ENCODE results near the gene TOE1.
A peak's percentile ranks its signal among the peaks of the same experiment; 100 is the strongest.

The TOE1 gene

GRCh38 chr1:45321444-45321843 lies 18.5 kb upstream of the TOE1 start:
- H3K18ac ChIP-seq (ENCODE audit: low read length): no peak overlapping the region
- H3K4me1 ChIP-seq (ENCODE audit: control insufficient read depth in 1 of 2, insufficient read depth in 2 of 2, low read length in 2 of 2): peaks cover under 1 to 4% of the 10 kb centered on the region in 2 experiments
- no peak overlapping the region for H3K27ac ChIP-seq (ENCODE audit: low read depth, low read length)
- no peaks in the 10 kb centered on the region for H3K79me2 ChIP-seq (ENCODE audit: control insufficient read depth, insufficient read depth, low read length, poor library complexity)
- H4K91ac ChIP-seq (ENCODE audit: low read depth, low read length): no peak overlapping the region
- no peaks in the 10 kb centered on the region for H3K9me3 ChIP-seq (ENCODE audit: insufficient read depth, low read depth, low read length)
- no peak overlapping the region for H3K4me2 ChIP-seq (ENCODE audit: low read length)
- H3K4me3 ChIP-seq (ENCODE audit: low read depth, low read length): no peak overlapping the region
- H4K12ac ChIP-seq (ENCODE audit: low read depth, low read length): no peak overlapping the region
- H4K8ac ChIP-seq (ENCODE audit: low read depth, low read length): no peak overlapping the region
- H2BK5ac ChIP-seq (ENCODE audit: low read depth, low read length, poor library complexity): no peak overlapping the region
- no peak for DNase-seq
- no peak overlapping the region for H3K14ac ChIP-seq (ENCODE audit: low read length)
- H3K79me1 ChIP-seq (ENCODE audit: low read length): peaks cover under 1% of the 10 kb centered on the region
- H3K27me3 ChIP-seq (ENCODE audit: insufficient read depth, low read length): no peaks in the 10 kb centered on the region
- no peak overlapping the region for H2BK12ac ChIP-seq (ENCODE audit: low read length)
- H2BK120ac ChIP-seq (ENCODE audit: insufficient read depth, low read length, poor library complexity): no peak overlapping the region
- no peak overlapping the region for H3K23ac ChIP-seq (ENCODE audit: low read length)
- no peaks in the 10 kb centered on the region for H3K36me3 ChIP-seq (ENCODE audit: control insufficient read depth in 1 of 2, insufficient read depth in 2 of 2, low read length in 2 of 2)
- no peak overlapping the region for H3K9ac ChIP-seq (ENCODE audit: low read length)
- H2AK5ac ChIP-seq (ENCODE audit: low read length): no peak overlapping the region
- H3K4ac ChIP-seq (ENCODE audit: low read depth, low read length): no peak overlapping the region
- H2AFZ ChIP-seq (ENCODE audit: insufficient read depth, low read length, poor library complexity): no peak overlapping the region
- WGBS (ENCODE audit: extremely low coverage, insufficient coverage, insufficient read length): no CpG with 5 or more reads among the region's 5 CpGs

GRCh38 chr1:45322486-45323040 lies 17.4 kb upstream of the TOE1 start:
- Histone ChIP-seq H3K23ac (ENCODE audit: low read length) (no peak overlapping the region), H3K27ac (ENCODE audit: low read depth, low read length) (no peak overlapping the region), H4K12ac (ENCODE audit: low read depth, low read length) (no peak overlapping the region), H3K18ac (ENCODE audit: low read length) (no peak overlapping the region), H3K14ac (ENCODE audit: low read length) (no peak overlapping the region), H2BK12ac (ENCODE audit: low read length) (no peak overlapping the region), H2BK5ac (ENCODE audit: low read depth, low read length, poor library complexity) (no peak overlapping the region), H2AFZ (ENCODE audit: insufficient read depth, low read length, poor library complexity) (no peak overlapping the region), H3K4me2 (ENCODE audit: low read length) (no peak overlapping the region), H3K9ac (ENCODE audit: low read length) (no peak overlapping the region), H2BK120ac (ENCODE audit: insufficient read depth, low read length, poor library complexity) (no peak overlapping the region), H4K91ac (ENCODE audit: low read depth, low read length) (no peak overlapping the region), H3K27me3 (ENCODE audit: insufficient read depth, low read length) (no peaks in the 10 kb centered on the region), H3K4me3 (ENCODE audit: low read depth, low read length) (no peak overlapping the region), H3K9me3 (ENCODE audit: insufficient read depth, low read depth, low read length) (peaks cover 4% of the 10 kb centered on the region), H2AK5ac (ENCODE audit: low read length) (no peak overlapping the region), H4K8ac (ENCODE audit: low read depth, low read length) (no peak overlapping the region), H3K4me1 (ENCODE audit: control insufficient read depth in 1 of 2, insufficient read depth in 2 of 2, low read length in 2 of 2) (peaks cover 10 to 12% of the 10 kb centered on the region in 2 experiments), H3K79me1 (ENCODE audit: low read length) (peaks cover 4% of the 10 kb centered on the region), H3K4ac (ENCODE audit: low read depth, low read length) (no peak overlapping the region), H3K36me3 (ENCODE audit: control insufficient read depth in 1 of 2, insufficient read depth in 2 of 2, low read length in 2 of 2) (no peaks in the 10 kb centered on the region), H3K79me2 (ENCODE audit: control insufficient read depth, insufficient read depth, low read length, poor library complexity) (no peaks in the 10 kb centered on the region)
- no peak for DNase-seq
- WGBS (ENCODE audit: extremely low coverage, insufficient coverage, insufficient read length): no CpG with 5 or more reads among the region's 10 CpGs

DNA sequence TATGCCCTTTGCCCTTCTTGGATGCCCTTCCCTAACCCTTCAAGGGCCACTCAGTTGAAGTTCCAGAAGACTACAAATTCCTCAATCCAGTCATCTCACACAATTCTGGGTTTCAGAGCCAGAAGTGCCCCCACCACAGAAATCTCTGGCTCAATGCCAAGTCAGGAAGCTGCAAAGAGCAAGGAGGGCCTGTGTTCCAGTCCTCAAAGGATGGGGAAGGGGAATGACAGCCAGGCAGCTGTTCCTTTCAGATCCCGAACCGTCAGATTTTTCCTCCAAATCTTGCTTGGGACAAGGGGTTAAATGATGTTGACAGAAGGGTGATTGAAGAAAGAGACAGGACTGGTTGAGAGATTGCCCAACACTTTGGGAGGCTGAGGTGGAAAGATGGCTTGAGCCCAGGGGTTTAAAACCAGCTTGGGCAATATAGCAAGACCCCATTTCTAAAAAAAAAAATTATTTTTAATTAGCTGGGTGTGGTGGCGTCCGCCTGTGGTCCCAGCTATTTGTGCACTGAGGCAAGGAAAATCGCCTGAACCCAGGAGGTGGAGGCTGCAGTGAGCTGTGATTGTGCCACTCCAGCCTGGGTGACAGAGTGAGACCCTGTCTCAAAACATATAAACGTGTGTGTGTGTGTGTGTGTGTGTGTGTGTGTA lies 14.0 kb upstream of the TOE1 start:
- Histone ChIP-seq H3K27ac (ENCODE audit: low read depth, low read length) (no peak overlapping the region), H2AK5ac (ENCODE audit: low read length) (no peak overlapping the region), H4K12ac (ENCODE audit: low read depth, low read length) (no peak overlapping the region), H3K4ac (ENCODE audit: low read depth, low read length) (no peak overlapping the region), H3K4me1 (ENCODE audit: control insufficient read depth in 1 of 2, insufficient read depth in 2 of 2, low read length in 2 of 2) (peaks cover 24 to 31% of the 10 kb centered on the region in 2 experiments), H3K27me3 (ENCODE audit: insufficient read depth, low read length) (no peaks in the 10 kb centered on the region), H4K8ac (ENCODE audit: low read depth, low read length) (no peak overlapping the region), H3K18ac (ENCODE audit: low read length) (no peak overlapping the region), H3K36me3 (ENCODE audit: control insufficient read depth in 1 of 2, insufficient read depth in 2 of 2, low read length in 2 of 2) (peaks cover 0 to 2% of the 10 kb centered on the region in 2 experiments), H2BK120ac (ENCODE audit: insufficient read depth, low read length, poor library complexity) (no peak overlapping the region), H3K9ac (ENCODE audit: low read length) (no peak overlapping the region), H3K14ac (ENCODE audit: low read length) (no peak overlapping the region), H2AFZ (ENCODE audit: insufficient read depth, low read length, poor library complexity) (no peak overlapping the region), H3K4me3 (ENCODE audit: low read depth, low read length) (no peak overlapping the region), H2BK12ac (ENCODE audit: low read length) (no peak overlapping the region), H3K4me2 (ENCODE audit: low read length) (no peak overlapping the region), H2BK5ac (ENCODE audit: low read depth, low read length, poor library complexity) (no peak overlapping the region), H3K79me1 (ENCODE audit: low read length) (peaks cover 8% of the 10 kb centered on the region), H3K23ac (ENCODE audit: low read length) (no peak overlapping the region), H4K91ac (ENCODE audit: low read depth, low read length) (no peak overlapping the region), H3K79me2 (ENCODE audit: control insufficient read depth, insufficient read depth, low read length, poor library complexity) (no peaks in the 10 kb centered on the region), H3K9me3 (ENCODE audit: insufficient read depth, low read depth, low read length) (peaks cover 4% of the 10 kb centered on the region)
- WGBS (ENCODE audit: extremely low coverage, insufficient coverage, insufficient read length): no CpG with 5 or more reads among the region's 6 CpGs
- DNase-seq: no peak

GRCh38 chr1:45326627-45327623 lies 13.0 kb upstream of the TOE1 start, which contains the start of gene HPDL:
TSS of gene HPDL (plus strand) at chr1:45326895. CDS start at chr1:45327149, 254 bp downstream.
- H4K12ac ChIP-seq (ENCODE audit: low read depth, low read length): no peak within 1 kb of the TSS
- H3K36me3 ChIP-seq (ENCODE audit: control insufficient read depth in 1 of 2, insufficient read depth in 2 of 2, low read length in 2 of 2): peaks cover 7 to 10% of the 10 kb centered on the region in 2 experiments
- H3K4me1 ChIP-seq (ENCODE audit: control insufficient read depth in 1 of 2, insufficient read depth in 2 of 2, low read length in 2 of 2): peaks cover 24 to 32% of the 10 kb centered on the region in 2 experiments
- no peaks in the 10 kb centered on the region for H3K79me2 ChIP-seq (ENCODE audit: control insufficient read depth, insufficient read depth, low read length, poor library complexity)
- H2BK5ac ChIP-seq (ENCODE audit: low read depth, low read length, poor library complexity): no peak within 1 kb of the TSS
- no peaks in the 10 kb centered on the region for H3K27me3 ChIP-seq (ENCODE audit: insufficient read depth, low read length)
- H3K4ac ChIP-seq (ENCODE audit: low read depth, low read length): no peak within 1 kb of the TSS
- peak within 1 kb of the TSS; percentile 2 for H3K14ac ChIP-seq (ENCODE audit: low read length)
- no peak within 1 kb of the TSS for H4K8ac ChIP-seq (ENCODE audit: low read depth, low read length)
- WGBS (ENCODE audit: extremely low coverage, insufficient coverage, insufficient read length): no CpG with 5 or more reads among the region's 96 CpGs
- H2BK120ac ChIP-seq (ENCODE audit: insufficient read depth, low read length, poor library complexity): no peak within 1 kb of the TSS
- peak within 1 kb of the TSS; percentile 7 for H2AK5ac ChIP-seq (ENCODE audit: low read length)
- DNase-seq: peak in 1 of 2 donors; percentile 31
- H4K91ac ChIP-seq (ENCODE audit: low read depth, low read length): no peak within 1 kb of the TSS
- H3K27ac ChIP-seq (ENCODE audit: low read depth, low read length): no peak within 1 kb of the TSS
- H3K4me2 ChIP-seq (ENCODE audit: low read length): peak within 1 kb of the TSS; percentile 77
- H3K9ac ChIP-seq (ENCODE audit: low read length): no peak within 1 kb of the TSS
- peaks cover 4% of the 10 kb centered on the region for H3K9me3 ChIP-seq (ENCODE audit: insufficient read depth, low read depth, low read length)
- H3K79me1 ChIP-seq (ENCODE audit: low read length): peaks cover 8% of the 10 kb centered on the region
- H2AFZ ChIP-seq (ENCODE audit: insufficient read depth, low read length, poor library complexity): peak within 1 kb of the TSS; percentile 2
- H2BK12ac ChIP-seq (ENCODE audit: low read length): no peak within 1 kb of the TSS
- no peak within 1 kb of the TSS for H3K23ac ChIP-seq (ENCODE audit: low read length)
- peak within 1 kb of the TSS; percentile 12 for H3K18ac ChIP-seq (ENCODE audit: low read length)
- H3K4me3 ChIP-seq (ENCODE audit: low read depth, low read length): peak within 1 kb of the TSS; percentile 57
